GM04503 (cell line): Measurements from ENCODE around the gene RBP4.

Source experiments
- DNase-seq: peaks from one replicate; pipeline ENCODE4 v3.0.0-alpha.2; 2012; ENCODE audit warnings: low read depth

The RBP4 gene

GRCh38 chr10:93595378-93596161 is 5.5 kb downstream of the RBP4 start:
- DNase-seq, result no peak

GRCh38 chr10:93594518-93594917 is 6.5 kb downstream of the RBP4 start:
- DNase-seq, result no peak

GRCh38 chr10:93593749-93594148 is 7.3 kb downstream of the RBP4 start:
- no peak for DNase-seq

- DNase-seq, result no peak
Measured at GRCh38 chr10:93593254-93593653, 7.8 kb downstream of the RBP4 start.

- no peak for DNase-seq
Measured at GRCh38 chr10:93591065-93591808, 9.8 kb downstream of the RBP4 start.

GRCh38 chr10:93590638-93591037 is 10.4 kb downstream of the RBP4 start:
- DNase-seq, result no peak

GRCh38 chr10:93589648-93590562 is 11.1 kb downstream of the RBP4 start:
- DNase-seq, result no peak

- DNase-seq, result no peak
Measured at GRCh38 chr10:93584445-93584844, 16.6 kb downstream of the RBP4 start.

- no peak for DNase-seq
Measured at GRCh38 chr10:93580828-93581227, 20.2 kb downstream of the RBP4 start.

- no peak for DNase-seq
Measured at GRCh38 chr10:93579985-93580711, 20.9 kb downstream of the RBP4 start.

GRCh38 chr10:93579089-93579488 is 21.9 kb downstream of the RBP4 start:
- DNase-seq, result no peak

- no peak for DNase-seq
Measured at GRCh38 chr10:93577565-93577964, 23.5 kb downstream of the RBP4 start.

GRCh38 chr10:93576888-93577287 is 24.1 kb downstream of the RBP4 start:
- no peak for DNase-seq

- no peak for DNase-seq
Measured at GRCh38 chr10:93573924-93574323, 27.1 kb downstream of the RBP4 start.

GRCh38 chr10:93573051-93573909 is 27.8 kb downstream of the RBP4 start:
- DNase-seq, result no peak

GRCh38 chr10:93572606-93573005 is 28.4 kb downstream of the RBP4 start:
- DNase-seq, result no peak

- no peak for DNase-seq
Measured at GRCh38 chr10:93570383-93570782, 30.7 kb downstream of the RBP4 start.

- DNase-seq, result no peak
Measured at GRCh38 chr10:93568105-93568390, 33.0 kb downstream of the RBP4 start.

- DNase-seq, result no peak
Measured at GRCh38 chr10:93567277-93568104, 33.5 kb downstream of the RBP4 start.
